IMR-90 (cell line): Measurements from ENCODE around the gene FAF2. TPM values are rescaled to one million over a fixed set of nuclear protein-coding genes. Genes with fewer than 3 reads are reported as not detected.

ENCODE experiments used
- ATAC-seq: fragments of 200-7000 bp; cut with Tn5 transposase; 2 replicates; pipeline ENCODE4 v1.9.1; 2020; ENCODE audit warnings: low read depth, mild to moderate bottlenecking, moderate library complexity
- BruUV-seq: library from RNA; stranded (reverse); fragments of 400-500 nt; replicated peaks from 2 replicates; lab custom pipeline; 2021; lab: Mats Ljungman, UMichigan
- CTCF ChIA-PET: fragments of 300-600 bp; formaldehyde crosslinking; extraction: SDS; loops from one replicate; lab custom pipeline; 2021; ENCODE audit warnings: antibody characterized with exemption; lab: Yijun Ruan, JAX
- POLR2A ChIA-PET: fragments of 300-600 bp; sonication (Branson Sonifier 250); formaldehyde crosslinking; loops from one replicate; lab custom pipeline; 2022; ENCODE audit warnings: antibody characterized with exemption; ENCODE audit not compliant: unreplicated experiment; lab: Charles Lee
- DNase-seq: peaks from one replicate; pipeline ENCODE4 v3.0.0; 2013
- H2AFZ ChIP-seq: replicated peaks from 2 replicates; pipeline ENCODE3; 2013; ENCODE audit warnings: low read length, mild to moderate bottlenecking; ENCODE audit not compliant: poor library complexity
- H2AK5ac ChIP-seq: 2 replicates; pipeline ENCODE4 v1.6.1; 2013; ENCODE audit warnings: low read depth, low read length, inconsistent platforms
- H2AK9ac ChIP-seq: replicated peaks from 2 replicates; pipeline ENCODE3; 2013; ENCODE audit warnings: mild to moderate bottlenecking, low read depth, low read length, moderate library complexity; ENCODE audit not compliant: poor library complexity
- H2BK120ac ChIP-seq: 2 replicates; pipeline ENCODE4 v1.6.1; 2013; ENCODE audit warnings: low read depth, low read length, inconsistent platforms
- H2BK15ac ChIP-seq: 3 replicates; pipeline ENCODE4 v1.6.1; 2013; ENCODE audit warnings: low read depth, low read length, inconsistent platforms
- H2BK20ac ChIP-seq: 2 replicates; pipeline ENCODE4 v1.6.1; 2013; ENCODE audit warnings: low read depth, mild to moderate bottlenecking, inconsistent platforms, low read length, moderate library complexity
- H2BK5ac ChIP-seq: 2 replicates; pipeline ENCODE4 v1.6.1; 2013; ENCODE audit warnings: mild to moderate bottlenecking, low read depth, low read length, inconsistent platforms; ENCODE audit not compliant: poor library complexity, severe bottlenecking
- H3K14ac ChIP-seq: replicated peaks from 2 replicates; pipeline ENCODE4 v1.6.1; 2013; ENCODE audit warnings: low read depth, low read length, inconsistent platforms
- H3K18ac ChIP-seq: 2 replicates; pipeline ENCODE4 v1.6.1; 2013; ENCODE audit warnings: low read depth, low read length, control low read depth
- H3K23ac ChIP-seq: 2 replicates; pipeline ENCODE4 v1.6.1; 2013; ENCODE audit warnings: low read depth, low read length, inconsistent platforms
- H3K27ac ChIP-seq: 2 replicates; pipeline ENCODE4 v1.5.1; 2013; ENCODE audit warnings: mild to moderate bottlenecking, control low read depth, low read length; ENCODE audit not compliant: insufficient read depth
- H3K27me3 ChIP-seq: 2 replicates; pipeline ENCODE4 v1.6.1; 2013; ENCODE audit warnings: low read length; ENCODE audit not compliant: control insufficient read depth, insufficient read depth
- H3K36me3 ChIP-seq: 2 replicates; pipeline ENCODE4 v1.6.1; 2013; ENCODE audit warnings: low read length, mixed read lengths; ENCODE audit not compliant: control insufficient read depth, insufficient read depth
- H3K4ac ChIP-seq: 2 replicates; pipeline ENCODE4 v1.6.1; 2013; ENCODE audit warnings: low read depth, low read length, inconsistent platforms
- H3K4me1 ChIP-seq: 2 replicates; pipeline ENCODE4 v1.6.1; 2013; ENCODE audit warnings: low read length, mixed read lengths; ENCODE audit not compliant: control insufficient read depth, insufficient read depth
- H3K4me2 ChIP-seq: 2 replicates; pipeline ENCODE4 v1.6.1; 2013; ENCODE audit warnings: low read depth, mild to moderate bottlenecking, control low read depth, low read length, moderate library complexity
- H3K4me3 ChIP-seq: 2 replicates; pipeline ENCODE4 v1.5.1; 2013; ENCODE audit warnings: low read depth, mild to moderate bottlenecking, control low read depth, low read length, moderate library complexity; ENCODE audit not compliant: insufficient read depth
- H3K56ac ChIP-seq: 2 replicates; pipeline ENCODE4 v1.6.1; 2013; ENCODE audit warnings: low read length, inconsistent platforms; ENCODE audit not compliant: insufficient read depth; ENCODE audit errors: extremely low read depth
- H3K79me1 ChIP-seq, 2 experiments: 2 replicates each; pipeline ENCODE4 v1.6.1; 2013; ENCODE audit warnings: low read length in 2 of 2, inconsistent platforms in 1 of 2, low read depth in 1 of 2
- H3K9ac ChIP-seq: 2 replicates; pipeline ENCODE4 v1.6.1; 2013; ENCODE audit warnings: low read depth, low read length, control low read depth
- H3K9me1 ChIP-seq: 2 replicates; pipeline ENCODE4 v1.6.1; 2013; ENCODE audit warnings: low read length, inconsistent platforms; ENCODE audit not compliant: insufficient read depth
- H3K9me3 ChIP-seq: 2 replicates; pipeline ENCODE4 v1.6.1; 2013; ENCODE audit warnings: low read length; ENCODE audit not compliant: control insufficient read depth, insufficient read depth
- H4K20me1 ChIP-seq: 2 replicates; pipeline ENCODE4 v1.6.1; 2013; ENCODE audit warnings: low read length, inconsistent platforms; ENCODE audit not compliant: insufficient read depth
- H4K5ac ChIP-seq: 2 replicates; pipeline ENCODE4 v1.6.1; 2013; ENCODE audit warnings: mild to moderate bottlenecking, low read depth, low read length, control low read depth
- H4K8ac ChIP-seq, 2 experiments: 2 replicates each; pipeline ENCODE4 v1.6.1; 2013; ENCODE audit warnings: low read depth in 2 of 2, low read length in 2 of 2, control low read depth in 1 of 2, inconsistent platforms in 1 of 2
- H4K91ac ChIP-seq: 2 replicates; pipeline ENCODE4 v1.6.1; 2013; ENCODE audit warnings: low read depth, low read length, inconsistent platforms; ENCODE audit not compliant: insufficient read depth
- BHLHE40 ChIP-seq: fragments of 150-350 bp; IDR thresholded peaks from 2 replicates; pipeline ENCODE4 v1.6.1; 2016; ENCODE audit warnings: mild to moderate bottlenecking, low read depth, low read length
- CEBPB ChIP-seq: IDR thresholded peaks from 2 replicates; pipeline ENCODE4 v1.6.1; 2012; ENCODE audit warnings: low read depth, low read length, improper control_type of control experiment
- CHD1 ChIP-seq: IDR thresholded peaks from 2 replicates; pipeline ENCODE4 v1.6.1; 2012; ENCODE audit warnings: low read depth, low read length, improper control_type of control experiment
- FOS ChIP-seq: fragments of 150-350 bp; IDR thresholded peaks from 2 replicates; pipeline ENCODE4 v1.6.1; 2016; ENCODE audit warnings: low read depth, low read length
- MAFK ChIP-seq: IDR thresholded peaks from 2 replicates; pipeline ENCODE4 v1.6.1; 2012; ENCODE audit warnings: low read depth, low read length, improper control_type of control experiment
- MXI1 ChIP-seq: IDR thresholded peaks from 2 replicates; pipeline ENCODE4 v1.6.1; 2012; ENCODE audit warnings: low read depth, mild to moderate bottlenecking, low read length, moderate library complexity, borderline replicate concordance
- NFE2L2 ChIP-seq: fragments of 150-350 bp; IDR thresholded peaks from 2 replicates; pipeline ENCODE4 v1.6.1; 2016; ENCODE audit warnings: low read depth, mild to moderate bottlenecking, low read length
- RCOR1 ChIP-seq: IDR thresholded peaks from 2 replicates; pipeline ENCODE4 v1.6.1; 2012; ENCODE audit warnings: mild to moderate bottlenecking, low read length, improper control_type of control experiment; ENCODE audit not compliant: insufficient replicate concordance
- RFX5 ChIP-seq: IDR thresholded peaks from 2 replicates; pipeline ENCODE4 v1.8.0; 2012; ENCODE audit warnings: low read depth, mild to moderate bottlenecking, low read length, moderate library complexity
- SMC3 ChIP-seq: fragments of 150-350 bp; IDR thresholded peaks from 2 replicates; pipeline ENCODE4 v1.6.1; 2016; ENCODE audit warnings: low read depth, mild to moderate bottlenecking, antibody characterized with exemption, low read length, moderate library complexity
- WGBS, 2 experiments: methylation state at CpG; one replicate each; pipeline versions ENCODE4 v1.1.5 to v1.1.7; 2013; ENCODE audit warnings: missing lambda C conversion rate in 2 of 2; ENCODE audit not compliant: insufficient read length in 1 of 2; ENCODE audit errors: extremely low coverage in 2 of 2; 5-methylcytosine and 5-hydroxymethylcytosine counted together
- dilution Hi-C: fragments of 300-500 bp; cut with HindIII; formaldehyde crosslinking; loops from one replicate; pipeline ENCODE4 v1.14.3; 2018; ENCODE audit warnings: low sequenced_read_pairs; ENCODE audit not compliant: unreplicated experiment
- in situ Hi-C: fragments of 300-500 bp; cut with MboI; formaldehyde crosslinking; loops from 3 replicates; pipeline ENCODE4 v1.14.3; 2019; ENCODE audit warnings: low sequenced_read_pairs, inconsistent platforms, mixed read lengths
- intact Hi-C: fragments of 100-400 bp; cut with micrococcal nuclease; formaldehyde crosslinking; loops from 2 replicates; pipeline ENCODE4 v1.10.0; 2022
- polyA plus RNA-seq, 3 experiments: library from polyadenylated mRNA; depleted of rRNA; stranded (reverse); fragments of >200 nt; gene quantifications; 2 replicates each; pipeline ENCODE4 v1.2.3, GENCODE V29; 2012; ENCODE audit warnings: low replicate concordance in 1 of 3
- total RNA-seq: library from RNA; depleted of rRNA; stranded (reverse); fragments of >200 nt; gene quantifications from 2 replicates; pipeline ENCODE4 v1.2.3, GENCODE V29; 2012
- TF ChIP-seq, protein P1 (sequence below): conservative IDR thresholded peaks from 2 replicates; pipeline ENCODE4 v1.5.1; 2012; ENCODE audit warnings: mild to moderate bottlenecking, low read depth, low read length, improper control_type of control experiment
- TF ChIP-seq, protein P2 (sequence below): fragments of 150-350 bp; IDR thresholded peaks from 2 replicates; pipeline ENCODE4 v1.6.1; 2017; ENCODE audit warnings: mild to moderate bottlenecking, antibody characterized with exemption, low read length, low read depth

The FAF2 gene
- total and polyA plus RNA-seq, 2 of the 4 experiments (the other 2 are of a cell fraction) = 32.9 to 47.0 TPM

DNA sequence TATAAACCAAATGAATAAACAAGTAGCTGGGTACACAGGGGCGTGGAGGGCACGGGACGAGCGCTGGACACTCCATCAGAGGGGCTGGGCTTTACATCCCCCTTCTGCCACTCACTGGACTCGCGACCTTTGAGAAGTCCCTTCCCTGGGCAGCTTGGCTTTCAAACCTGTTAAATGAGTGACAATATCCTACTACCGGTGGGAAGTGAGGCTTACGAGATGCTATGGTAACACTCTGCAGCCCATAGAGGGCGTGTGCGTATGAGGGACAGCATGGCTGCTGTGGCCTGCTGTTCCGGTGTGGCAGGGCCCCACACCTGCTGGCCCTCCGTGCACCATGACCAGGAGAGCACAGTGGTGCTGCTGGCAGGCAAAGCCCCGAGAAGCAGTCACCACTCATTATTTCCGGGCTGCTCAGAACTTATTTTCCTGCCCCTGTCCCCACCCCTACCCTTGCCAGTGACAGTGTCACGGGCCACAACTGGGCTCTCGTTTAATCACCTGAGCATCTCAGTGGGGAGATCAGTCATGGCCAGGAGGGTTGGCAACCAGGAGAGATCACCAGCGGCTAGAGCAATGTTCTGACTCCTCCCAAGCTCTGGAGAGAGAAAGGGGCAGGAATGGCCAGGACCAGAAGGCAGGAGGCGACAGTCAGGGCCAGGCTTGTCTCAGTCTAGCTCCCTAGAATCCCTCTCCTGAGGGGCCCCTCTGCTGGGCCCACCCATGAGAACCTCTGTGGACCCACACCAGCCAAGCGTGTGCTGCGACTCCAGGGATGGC is 42.3 kb upstream of the FAF2 start:
- Histone ChIP-seq H3K9me1 (peaks cover under 1% of the 10 kb centered on the region; the same call in 1 of the 2 replicates), H3K18ac (no peak overlapping the region), H2BK5ac (no peak overlapping the region), H3K4ac (no peak overlapping the region), H3K4me3 (no peak overlapping the region), H4K5ac (no peak overlapping the region), H4K20me1 (peaks cover 6% of the 10 kb centered on the region), H2AK9ac (peak overlapping the region; percentile 9), H2AK5ac (no peak overlapping the region), H2BK20ac (no peak overlapping the region), H3K4me2 (no peak overlapping the region), H3K14ac (no peak overlapping the region), H3K23ac (no peak overlapping the region), H3K79me1 (peaks cover 16 to 19% of the 10 kb centered on the region in 2 experiments), H2AFZ (no peak overlapping the region), H3K56ac (no peak overlapping the region), H2BK120ac (no peak overlapping the region), H2BK15ac (no peak overlapping the region), H4K91ac (no peak overlapping the region), H4K8ac (no peak overlapping the region), H3K27ac (no peak overlapping the region), H3K36me3 (peaks cover 29% of the 10 kb centered on the region), H3K4me1 (no peaks in the 10 kb centered on the region), H3K9me3 (no peaks in the 10 kb centered on the region), H3K9ac (no peak overlapping the region), H3K27me3 (no peaks in the 10 kb centered on the region)
- intact Hi-C loops = no loop called here
- no peak; the same call in 1 of the 2 replicates for ATAC-seq
- no TSS peak for BruUV-seq
- TF ChIP-seq FOS (no peak), SMC3 (no peak), NFE2L2 (no peak), BHLHE40 (no peak), RFX5 (no peak), CHD1 (no peak), RCOR1 (no peak), CEBPB (no peak), MXI1 (no peak), MAFK (no peak)
- TF ChIP-seq, protein P1, sequence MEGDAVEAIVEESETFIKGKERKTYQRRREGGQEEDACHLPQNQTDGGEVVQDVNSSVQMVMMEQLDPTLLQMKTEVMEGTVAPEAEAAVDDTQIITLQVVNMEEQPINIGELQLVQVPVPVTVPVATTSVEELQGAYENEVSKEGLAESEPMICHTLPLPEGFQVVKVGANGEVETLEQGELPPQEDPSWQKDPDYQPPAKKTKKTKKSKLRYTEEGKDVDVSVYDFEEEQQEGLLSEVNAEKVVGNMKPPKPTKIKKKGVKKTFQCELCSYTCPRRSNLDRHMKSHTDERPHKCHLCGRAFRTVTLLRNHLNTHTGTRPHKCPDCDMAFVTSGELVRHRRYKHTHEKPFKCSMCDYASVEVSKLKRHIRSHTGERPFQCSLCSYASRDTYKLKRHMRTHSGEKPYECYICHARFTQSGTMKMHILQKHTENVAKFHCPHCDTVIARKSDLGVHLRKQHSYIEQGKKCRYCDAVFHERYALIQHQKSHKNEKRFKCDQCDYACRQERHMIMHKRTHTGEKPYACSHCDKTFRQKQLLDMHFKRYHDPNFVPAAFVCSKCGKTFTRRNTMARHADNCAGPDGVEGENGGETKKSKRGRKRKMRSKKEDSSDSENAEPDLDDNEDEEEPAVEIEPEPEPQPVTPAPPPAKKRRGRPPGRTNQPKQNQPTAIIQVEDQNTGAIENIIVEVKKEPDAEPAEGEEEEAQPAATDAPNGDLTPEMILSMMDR = no peak
- TF ChIP-seq, protein P2, sequence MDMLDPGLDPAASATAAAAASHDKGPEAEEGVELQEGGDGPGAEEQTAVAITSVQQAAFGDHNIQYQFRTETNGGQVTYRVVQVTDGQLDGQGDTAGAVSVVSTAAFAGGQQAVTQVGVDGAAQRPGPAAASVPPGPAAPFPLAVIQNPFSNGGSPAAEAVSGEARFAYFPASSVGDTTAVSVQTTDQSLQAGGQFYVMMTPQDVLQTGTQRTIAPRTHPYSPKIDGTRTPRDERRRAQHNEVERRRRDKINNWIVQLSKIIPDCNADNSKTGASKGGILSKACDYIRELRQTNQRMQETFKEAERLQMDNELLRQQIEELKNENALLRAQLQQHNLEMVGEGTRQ = no peak
- DNase-seq = no peak
- in situ Hi-C loops = no loop called here
- 91% methylated on average over 5 of the region's 20 CpGs; no CpG with 5 or more reads in 1 of the 2 experiments for WGBS, 2 experiments
- dilution Hi-C loops = no loop called here
- ChIA-PET POLR2A (interaction anchor here (0.6 kb wide), 1 partner anchor 18 kb away, joined by 5 read pairs; the partner anchor contains the start of gene NOP16), CTCF (no interaction called here)
